Nucleus accumbens (tissue), 56 donors: ENCODE data around the gene RASL11B.
A peak's percentile ranks its signal among the peaks of the same experiment; 100 is the strongest.

Experiments
- DNase-seq, 56 donors: peaks; one replicate each; lab custom pipeline; 2025; lab: John Stamatoyannopoulos, UW

RASL11B gene

GRCh38 chr4:52911684-52912294 is 49.7 kb downstream of the RASL11B start:
- DNase-seq, result peak in 42 of 56 donors; percentile 1 to 68 (median 13)

- no peak for DNase-seq
Measured at GRCh38 chr4:52912608-52913007, 50.5 kb downstream of the RASL11B start.

GRCh38 chr4:52914051-52914605 is 52.0 kb downstream of the RASL11B start:
- DNase-seq, result no peak

- DNase-seq, result no peak
Measured at GRCh38 chr4:52915191-52915590, 53.1 kb downstream of the RASL11B start.

GRCh38 chr4:52915730-52916300 is 53.7 kb downstream of the RASL11B start:
- DNase-seq, result peak in 6 of 56 donors; percentile 0 to 27 (median 3)
